GM19372 (cell line): ENCODE data around the gene LNP1.
"Not testable (repeated sequence)": the region's sequence is repeated elsewhere in the genome, so short reads cannot be mapped to it uniquely, and the experiment has no call there.

Source experiments
- ATAC-seq: cut with Tn5 transposase; IDR thresholded peaks from one replicate; pipeline ENCODE4 v1.9.1; 2021; ENCODE audit warnings: mild to moderate bottlenecking, low read depth, moderate library complexity; ENCODE audit not compliant: unreplicated experiment

The LNP1 gene

GRCh38 chr3:100426067-100426682 lies 24.8 kb downstream of the LNP1 start:
- no peak for ATAC-seq

- no peak for ATAC-seq
Measured at GRCh38 chr3:100427699-100428098, 26.4 kb downstream of the LNP1 start.

GRCh38 chr3:100429187-100429716 lies 27.9 kb downstream of the LNP1 start:
- no peak for ATAC-seq

GRCh38 chr3:100436951-100437350 lies 35.6 kb downstream of the LNP1 start:
- no peak for ATAC-seq

GRCh38 chr3:100437721-100438622 lies 36.6 kb downstream of the LNP1 start:
- no peak for ATAC-seq

GRCh38 chr3:100438623-100438974 lies 37.3 kb downstream of the LNP1 start:
- ATAC-seq, result no peak

GRCh38 chr3:100440895-100441294 lies 39.6 kb downstream of the LNP1 start:
- no peak for ATAC-seq

- ATAC-seq, result no peak
Measured at GRCh38 chr3:100443690-100444089, 42.4 kb downstream of the LNP1 start.

- not testable (repeated sequence) for ATAC-seq
Measured at GRCh38 chr3:100447067-100447466, 45.7 kb downstream of the LNP1 start.

GRCh38 chr3:100448079-100448478 lies 46.7 kb downstream of the LNP1 start:
- no peak for ATAC-seq

GRCh38 chr3:100449214-100449613 lies 47.9 kb downstream of the LNP1 start:
- ATAC-seq, result no peak

GRCh38 chr3:100454677-100455076 lies 53.3 kb downstream of the LNP1 start:
- no peak for ATAC-seq

- ATAC-seq, result no peak
Measured at GRCh38 chr3:100455841-100456550, 54.7 kb downstream of the LNP1 start.

GRCh38 chr3:100456745-100457144 lies 55.4 kb downstream of the LNP1 start:
- ATAC-seq, result no peak

- no peak for ATAC-seq
Measured at GRCh38 chr3:100457811-100458210, 56.5 kb downstream of the LNP1 start.

GRCh38 chr3:100458814-100459213 lies 57.5 kb downstream of the LNP1 start:
- ATAC-seq, result no peak

- ATAC-seq, result peak; percentile 88
Measured at GRCh38 chr3:100463002-100463401, 61.7 kb downstream of the LNP1 start.

GRCh38 chr3:100463646-100464155 lies 62.4 kb downstream of the LNP1 start:
- no peak for ATAC-seq

- ATAC-seq, result peak; percentile 43
Measured at GRCh38 chr3:100465892-100466777, 64.8 kb downstream of the LNP1 start.

- ATAC-seq, result no peak
Measured at GRCh38 chr3:100467133-100467532, 65.8 kb downstream of the LNP1 start.
